ENCODE results near the gene MAG.

DNA sequence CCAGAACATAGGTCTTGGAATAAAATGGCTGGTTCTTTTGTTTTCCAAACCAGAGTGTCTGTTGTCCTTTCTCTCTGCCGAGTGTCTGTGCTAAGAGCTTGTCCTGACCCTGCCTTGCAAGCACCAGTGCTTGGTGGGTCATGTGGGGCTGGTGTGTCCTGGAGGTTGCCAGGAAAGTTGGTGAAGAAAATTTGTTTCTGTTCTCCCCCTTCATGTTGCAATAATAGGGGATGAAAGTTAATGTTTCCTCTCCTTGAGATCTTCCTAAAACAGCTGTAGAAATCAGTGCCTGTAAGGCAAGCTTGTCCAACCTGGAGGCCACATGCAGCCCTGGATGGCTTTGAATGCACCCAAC, 6.9 kb upstream of the MAG start:
- TF ChIP-seq EZH2 (IDR thresholded peaks at IDR 0.05) (no peak), POLR2AphosphoS5 (IDR thresholded peaks at IDR 0.05; ENCODE audit: borderline replicate concordance, low read depth, low read length) (no peak), FOXP2 (optimal IDR thresholded peaks at IDR 0.05; ENCODE audit: control extremely low read depth, extremely low read length, insufficient read depth) (no peak)

Measured in SK-N-MC (cell line).